RWPE1 (cell line): Measurements from ENCODE around the gene ALK.

Experiments
- CTCF ChIA-PET: fragments of 350-600 bp; sonication (Branson Sonifier 250); formaldehyde crosslinking; extraction: SDS; loops from one replicate; lab custom pipeline; 2021; lab: Yijun Ruan, JAX
- POLR2A ChIA-PET: fragments of 400-600 bp; formaldehyde crosslinking; extraction: SDS; loops from one replicate; lab custom pipeline; 2020; ENCODE audit warnings: antibody characterized with exemption; ENCODE audit not compliant: low non-redundant PET; lab: Yijun Ruan, JAX
- DNase-seq: peaks from one replicate; pipeline ENCODE4 v3.0.0; 2012; ENCODE audit warnings: low spot score
- H3K27ac ChIP-seq: fragments of 450-650 bp; 2 replicates; pipeline ENCODE4 v1.5.1; 2017
- CTCF ChIP-seq: fragments of 450-650 bp; conservative IDR thresholded peaks from 2 replicates; pipeline ENCODE4 v1.5.1; 2017; ENCODE audit warnings: low read depth, mild to moderate bottlenecking

The ALK gene

GRCh38 chr2:29222381-29223179, 698.8 kb downstream of the ALK start:
- CTCF ChIA-PET, result interaction anchor here (1.0 kb wide), 1 partner anchor 14 kb away, joined by 4 read pairs; no protein-coding TSS in a partner anchor
- no peak for DNase-seq
- peak overlapping the region; percentile 79 for H3K27ac ChIP-seq
- POLR2A ChIA-PET, result no interaction called here
- no peak for TF ChIP-seq CTCF

- no peak overlapping the region for H3K27ac ChIP-seq
- TF ChIP-seq CTCF, result no peak
- ChIA-PET CTCF (no interaction called here), POLR2A (no interaction called here)
- DNase-seq, result no peak
Measured at GRCh38 chr2:29220506-29221270, 700.7 kb downstream of the ALK start.

- TF ChIP-seq CTCF, result no peak
- CTCF ChIA-PET, result no interaction called here
- no peak for DNase-seq
- POLR2A ChIA-PET, result no interaction called here
- no peak overlapping the region for H3K27ac ChIP-seq
Measured at GRCh38 chr2:29219374-29219773, 702.0 kb downstream of the ALK start.

- CTCF ChIA-PET, result no interaction called here
- no peak for DNase-seq
- H3K27ac ChIP-seq, result no peak overlapping the region
- TF ChIP-seq CTCF, result no peak
- POLR2A ChIA-PET, result no interaction called here
Measured at GRCh38 chr2:29218550-29219125, 702.7 kb downstream of the ALK start.

GRCh38 chr2:29218071-29218470, 703.3 kb downstream of the ALK start:
- TF ChIP-seq CTCF, result no peak
- CTCF ChIA-PET, result interaction anchor here (0.6 kb wide), 1 partner anchor 854 kb away, joined by 4 read pairs; no protein-coding TSS in a partner anchor
- no peak for DNase-seq
- H3K27ac ChIP-seq, result no peak overlapping the region
- POLR2A ChIA-PET, result no interaction called here

DNA sequence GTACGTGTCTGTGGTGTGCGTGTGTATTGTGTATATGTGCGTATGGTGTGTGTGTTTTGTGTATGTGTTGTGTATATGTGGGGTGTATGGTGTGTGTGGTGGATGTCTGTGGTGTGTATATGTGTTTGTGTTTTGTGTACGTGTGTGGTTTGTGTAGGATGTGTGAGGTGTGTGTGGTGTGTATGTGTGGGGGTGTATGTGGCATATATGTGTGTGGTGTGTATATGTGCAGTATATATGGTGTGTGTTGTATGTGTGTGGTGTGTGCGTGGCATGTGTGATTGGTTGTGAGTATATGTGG, 704.8 kb downstream of the ALK start:
- H3K27ac ChIP-seq, result no peak overlapping the region
- POLR2A ChIA-PET, result no interaction called here
- CTCF ChIA-PET, result no interaction called here
- DNase-seq, result no peak
- TF ChIP-seq CTCF, result no peak
